Tibial artery (tissue), 4 donors: ENCODE results near the gene ARHGEF11.
"Not testable (repeated sequence)": the region's sequence is repeated elsewhere in the genome, so short reads cannot be mapped to it uniquely, and the experiment has no call there.

Experiments used
- DNase-seq, 2 donors: peaks; one replicate each; pipeline ENCODE4 v3.0.0-alpha.2; 2019
- H3K27ac ChIP-seq, 2 donors: fragments of 200-600 bp; sonication (generic) in 1 of 2; 1 replicate in 1 of 2; 2 replicates in 1 of 2; pipeline ENCODE4 v1.5.1; 2018 to 2019; ENCODE audit warnings: mild to moderate bottlenecking in 1 of 2
- H3K27me3 ChIP-seq, 2 donors: fragments of 200-600 bp; sonication (generic) in 1 of 2; one replicate each; pipeline versions ENCODE4 v1.5.1 to v1.6.0; 2016 to 2019
- H3K36me3 ChIP-seq, 3 donors: fragments of 200-600 bp; sonication (generic) in 2 of 3; one replicate each; pipeline ENCODE4 v1.5.1; 2016 to 2019; ENCODE audit warnings: mild to moderate bottlenecking in 2 of 3
- H3K4me1 ChIP-seq, 4 donors: fragments of 200-600 bp; sonication (generic) in 2 of 4; 1 replicate in 3 of 4; 2 replicates in 1 of 4; pipeline ENCODE4 v1.5.1; 2016 to 2019
- H3K4me3 ChIP-seq, 2 donors: fragments of 200-600 bp; sonication (generic) in 1 of 2; 1 replicate in 1 of 2; 2 replicates in 1 of 2; pipeline ENCODE4 v1.5.1; 2018 to 2019; ENCODE audit warnings: mild to moderate bottlenecking in 2 of 2
- H3K9me3 ChIP-seq, 3 donors: fragments of 200-600 bp; sonication (generic) in 1 of 3; one replicate each; pipeline ENCODE4 v1.5.1; 2016 to 2019
- intact Hi-C: fragments of 100-400 bp; cut with DNase I; formaldehyde crosslinking; loops from one replicate; pipeline ENCODE4 v1.15.0; 2023; ENCODE audit warnings: low total_unique reads
- TF ChIP-seq, protein P1 (sequence below), 2 experiments: fragments of 200-600 bp in 1 of 2; fragments of 450-650 bp in 1 of 2; IDR thresholded peaks; one replicate each; pipeline ENCODE4 v1.5.1; 2017 to 2019; ENCODE audit warnings: antibody characterized with exemption in 2 of 2, mild to moderate bottlenecking in 1 of 2, moderate library complexity in 1 of 2

The ARHGEF11 gene

DNA sequence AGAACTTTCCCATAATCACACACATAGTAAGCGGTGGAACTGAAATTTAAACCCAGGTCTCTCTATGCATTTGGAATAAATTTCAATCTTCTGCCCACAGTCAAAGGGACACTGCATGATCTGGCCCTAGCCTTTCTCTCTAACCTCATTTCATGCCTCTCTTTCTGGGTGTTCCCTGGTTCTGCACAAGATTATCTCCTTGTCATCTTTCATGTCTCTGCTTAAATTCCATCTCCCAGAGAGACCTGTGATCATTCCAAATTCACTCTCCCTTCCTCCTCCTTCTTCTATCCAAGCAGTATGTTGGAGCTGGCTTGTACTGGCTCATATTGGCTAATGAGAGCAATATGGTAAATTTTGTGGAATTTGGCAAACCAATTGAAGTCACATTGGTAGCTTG lies 31.9 kb upstream of the ARHGEF11 start:
- Histone ChIP-seq H3K4me3 (no peak overlapping the region), H3K4me1 (peaks cover 0 to 8% (median 4%) of the 10 kb centered on the region in 4 donors), H3K36me3 (no peaks in the 10 kb centered on the region), H3K27me3 (peaks cover 0 to 3% of the 10 kb centered on the region in 2 donors), H3K27ac (no peak overlapping the region), H3K9me3 (no peaks in the 10 kb centered on the region)
- intact Hi-C loops = no loop called here
- no peak for DNase-seq
- TF ChIP-seq, protein P1, sequence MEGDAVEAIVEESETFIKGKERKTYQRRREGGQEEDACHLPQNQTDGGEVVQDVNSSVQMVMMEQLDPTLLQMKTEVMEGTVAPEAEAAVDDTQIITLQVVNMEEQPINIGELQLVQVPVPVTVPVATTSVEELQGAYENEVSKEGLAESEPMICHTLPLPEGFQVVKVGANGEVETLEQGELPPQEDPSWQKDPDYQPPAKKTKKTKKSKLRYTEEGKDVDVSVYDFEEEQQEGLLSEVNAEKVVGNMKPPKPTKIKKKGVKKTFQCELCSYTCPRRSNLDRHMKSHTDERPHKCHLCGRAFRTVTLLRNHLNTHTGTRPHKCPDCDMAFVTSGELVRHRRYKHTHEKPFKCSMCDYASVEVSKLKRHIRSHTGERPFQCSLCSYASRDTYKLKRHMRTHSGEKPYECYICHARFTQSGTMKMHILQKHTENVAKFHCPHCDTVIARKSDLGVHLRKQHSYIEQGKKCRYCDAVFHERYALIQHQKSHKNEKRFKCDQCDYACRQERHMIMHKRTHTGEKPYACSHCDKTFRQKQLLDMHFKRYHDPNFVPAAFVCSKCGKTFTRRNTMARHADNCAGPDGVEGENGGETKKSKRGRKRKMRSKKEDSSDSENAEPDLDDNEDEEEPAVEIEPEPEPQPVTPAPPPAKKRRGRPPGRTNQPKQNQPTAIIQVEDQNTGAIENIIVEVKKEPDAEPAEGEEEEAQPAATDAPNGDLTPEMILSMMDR (IDR thresholded peaks at IDR 0.05) = no peak

DNA sequence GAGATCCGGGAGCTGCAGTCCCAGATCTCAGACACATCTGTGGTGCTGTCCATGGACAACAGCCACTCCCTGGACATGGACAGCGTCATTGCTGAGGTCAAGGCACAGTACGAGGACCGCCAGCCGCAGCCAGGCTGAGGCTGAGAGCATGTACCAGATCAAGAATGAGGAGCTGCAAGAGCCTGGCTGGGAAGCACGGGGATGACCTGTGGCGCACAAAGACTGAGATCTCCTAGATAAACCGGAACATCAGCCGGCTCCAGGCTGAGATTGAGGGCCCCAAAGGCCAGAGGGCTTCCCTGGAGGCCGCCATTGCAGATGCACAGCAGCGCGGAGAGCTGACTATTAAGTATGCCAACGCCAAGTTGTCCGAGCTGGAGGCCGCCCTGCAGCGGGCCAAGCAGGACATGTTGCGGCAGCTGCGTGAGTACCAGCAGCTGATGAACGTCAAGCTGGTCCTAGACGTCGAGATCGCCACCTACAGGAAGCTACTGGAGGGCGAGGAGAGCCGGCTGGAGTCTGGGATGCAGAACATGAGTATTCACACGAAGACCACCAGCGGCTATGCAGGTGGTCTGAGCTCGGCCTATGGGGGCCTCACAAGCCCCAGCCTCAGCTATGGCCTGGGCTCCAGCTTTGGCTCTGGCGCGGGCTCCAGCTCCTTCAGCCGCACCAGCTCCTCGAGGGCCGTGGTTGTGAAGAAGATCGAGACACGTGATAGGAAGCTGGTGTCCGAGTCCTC lies 28.6 kb upstream of the ARHGEF11 start:
- no peaks in the 10 kb centered on the region for H3K9me3 ChIP-seq
- TF ChIP-seq, protein P1 (IDR thresholded peaks at IDR 0.05) = peak; percentile 58 to 66
- no peaks in the 10 kb centered on the region for H3K36me3 ChIP-seq
- no peak overlapping the region for H3K27ac ChIP-seq
- H3K27me3 ChIP-seq = peaks cover 0 to 3% of the 10 kb centered on the region in 2 donors
- DNase-seq = peak; percentile 67 to 80
- intact Hi-C loops = no loop called here
- H3K4me1 ChIP-seq = peaks cover 0 to 8% (median 4%) of the 10 kb centered on the region in 4 donors
- peak overlapping the region in 1 of 2 donors; percentile 25 for H3K4me3 ChIP-seq

DNA sequence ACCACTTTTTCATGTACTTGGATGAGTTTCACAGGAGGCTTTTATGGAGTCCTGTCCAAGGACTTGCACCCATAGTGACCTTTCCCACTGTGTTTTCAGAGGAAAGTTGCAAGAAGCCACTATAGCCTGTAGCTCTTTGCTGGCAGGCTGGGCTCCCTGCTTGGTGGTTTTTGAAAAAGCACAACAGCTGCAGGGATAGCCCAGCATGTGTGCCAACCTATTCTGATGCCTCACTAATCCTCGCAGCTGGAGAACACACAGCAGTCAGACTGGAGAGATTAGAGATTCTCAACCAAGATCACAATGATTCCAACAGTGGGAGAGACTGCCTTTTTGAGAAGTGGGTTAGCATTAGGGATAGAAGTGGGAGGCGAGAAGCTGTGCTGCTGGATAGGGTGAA lies 24.1 kb upstream of the ARHGEF11 start:
- H3K4me3 ChIP-seq = no peak overlapping the region
- H3K9me3 ChIP-seq = no peaks in the 10 kb centered on the region
- intact Hi-C loops = no loop called here
- H3K27ac ChIP-seq = no peak overlapping the region
- no peak for DNase-seq
- no peaks in the 10 kb centered on the region for H3K36me3 ChIP-seq
- H3K27me3 ChIP-seq = peaks cover 0 to 3% of the 10 kb centered on the region in 2 donors
- TF ChIP-seq, protein P1 (IDR thresholded peaks at IDR 0.05) = no peak
- peaks cover 0 to 8% (median 4%) of the 10 kb centered on the region in 4 donors for H3K4me1 ChIP-seq

DNA sequence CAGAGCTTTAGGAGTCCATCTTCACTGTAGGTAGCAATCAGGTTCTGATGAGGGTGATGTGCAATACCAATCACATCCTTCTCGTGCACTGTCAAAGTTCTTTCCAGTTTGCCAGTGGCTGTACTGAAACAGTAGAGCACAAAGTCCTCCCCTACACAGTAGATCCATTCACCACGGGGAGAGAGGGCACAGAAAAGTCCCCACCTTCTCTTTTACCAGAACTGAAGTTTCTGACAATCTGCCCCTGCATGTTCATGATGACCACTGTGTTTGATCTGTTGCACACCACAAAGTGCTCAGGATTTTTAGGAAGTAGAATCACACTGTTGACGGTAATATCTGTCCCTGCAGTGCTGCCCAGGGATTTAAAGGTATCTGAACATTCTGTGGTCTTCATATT lies 13.7 kb upstream of the ARHGEF11 start:
- H3K27ac ChIP-seq, intact Hi-C loops, H3K9me3 ChIP-seq: not testable (repeated sequence)

DNA sequence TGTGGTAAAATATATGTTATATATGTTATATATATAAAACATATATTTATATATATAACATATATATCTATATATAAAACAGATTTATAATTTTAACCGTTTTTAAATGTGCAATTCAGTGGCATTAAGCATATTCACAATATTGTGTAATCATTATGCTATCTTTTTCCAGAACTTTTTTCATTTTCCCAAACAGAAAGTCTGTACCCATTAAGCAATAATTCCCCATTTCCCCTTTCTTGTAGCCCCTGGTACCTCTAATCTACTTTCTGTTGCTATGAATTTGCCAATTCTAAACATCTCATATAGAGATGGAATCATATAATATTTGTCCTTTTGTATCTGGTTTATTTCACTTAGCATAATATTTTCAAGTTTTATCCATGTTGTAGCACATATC lies 10.7 kb upstream of the ARHGEF11 start:
- Histone ChIP-seq H3K27ac (no peak overlapping the region), H3K4me1 (no peaks in the 10 kb centered on the region), H3K9me3 (peaks cover 0 to 14% (median 3%) of the 10 kb centered on the region in 3 donors), H3K4me3 (no peak overlapping the region), H3K27me3 (no peaks in the 10 kb centered on the region), H3K36me3 (no peaks in the 10 kb centered on the region)
- TF ChIP-seq, protein P1 (IDR thresholded peaks at IDR 0.05) = no peak
- intact Hi-C loops = no loop called here
- DNase-seq = no peak

More for the DNA sequence above, 13.7 kb upstream of the ARHGEF11 start:
- H3K4me1 ChIP-seq, DNase-seq, H3K27me3 ChIP-seq, H3K4me3 ChIP-seq, H3K36me3 ChIP-seq: not testable (repeated sequence)

- H3K36me3 ChIP-seq, H3K4me3 ChIP-seq, intact Hi-C loops, H3K27ac ChIP-seq, DNase-seq, H3K27me3 ChIP-seq, H3K4me1 ChIP-seq: not testable (repeated sequence)
- H3K9me3 ChIP-seq = peaks cover 0 to 10% (median 3%) of the 10 kb centered on the region in 3 donors
Measured at GRCh38 chr1:157055729-157056128, 10.2 kb upstream of the ARHGEF11 start.
